Lower leg skin (tissue), 4 donors: ENCODE data around the gene LNX2. TPM values are rescaled to one million over a fixed set of nuclear protein-coding genes. Genes with fewer than 3 reads are reported as not detected.

Experiments used
- DNase-seq, 2 donors: peaks; one replicate each; pipeline ENCODE4 v3.0.0-alpha.2; 2019; ENCODE audit warnings: low spot score in 2 of 2
- H3K4me3 ChIP-seq: fragments of 200-600 bp; sonication (generic); 2 replicates; pipeline ENCODE4 v1.5.1; 2017; ENCODE audit warnings: mild to moderate bottlenecking, low read depth; ENCODE audit not compliant: poor library complexity, severe bottlenecking
- POLR2A ChIP-seq, 2 donors: fragments of 450-650 bp; IDR thresholded peaks; one replicate each; pipeline ENCODE4 v1.6.1; 2016 to 2017; ENCODE audit warnings: antibody characterized with exemption in 2 of 2, mild to moderate bottlenecking in 1 of 2, moderate library complexity in 1 of 2
- WGBS, 2 donors: methylation state at CpG; one replicate each; pipeline ENCODE4 v1.1.5; 2018; 5-methylcytosine and 5-hydroxymethylcytosine counted together
- intact Hi-C: fragments of 100-400 bp; cut with DNase I; formaldehyde crosslinking; loops from one replicate; pipeline ENCODE4 v1.15.0; 2023; ENCODE audit warnings: low total_unique reads
- total RNA-seq, 4 donors: library from RNA; depleted of rRNA; stranded (reverse); fragments of >200 nt; gene quantifications; one replicate each; pipeline ENCODE4 v1.1.0, GENCODE V29; 2016
- TF ChIP-seq, protein P1 (sequence below), 3 donors: fragments of 450-650 bp; IDR thresholded peaks; one replicate each; pipeline ENCODE4 v1.5.1; 2016; ENCODE audit warnings: antibody characterized with exemption in 3 of 3, mild to moderate bottlenecking in 3 of 3, moderate library complexity in 2 of 3

The LNX2 gene
- total RNA-seq, 4 donors from 2014 or later, result 15.8 to 18.2 (median 17.0) TPM

DNA sequence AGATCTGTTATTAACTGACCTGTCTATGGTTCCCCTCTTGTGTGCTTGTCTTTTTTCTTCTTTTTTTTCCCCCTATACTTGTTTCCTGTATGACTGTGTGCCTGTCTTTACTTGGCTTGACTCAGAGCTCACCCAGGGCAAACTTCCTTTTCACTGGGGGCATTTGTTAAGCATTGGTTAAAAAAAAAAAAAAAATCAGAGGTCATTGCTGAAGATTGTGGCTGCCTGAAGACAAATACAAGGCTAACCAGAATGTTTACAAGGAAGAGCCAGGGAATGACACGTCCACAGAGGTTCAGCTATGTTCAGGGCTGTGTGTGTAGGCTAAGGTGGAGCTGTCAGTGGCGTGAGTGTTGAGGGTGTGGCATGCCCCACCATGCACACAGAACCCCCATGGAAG lies 47.1 kb downstream of the LNX2 start:
- no peak for TF ChIP-seq POLR2A (IDR thresholded peaks at IDR 0.05)
- TF ChIP-seq, protein P1, sequence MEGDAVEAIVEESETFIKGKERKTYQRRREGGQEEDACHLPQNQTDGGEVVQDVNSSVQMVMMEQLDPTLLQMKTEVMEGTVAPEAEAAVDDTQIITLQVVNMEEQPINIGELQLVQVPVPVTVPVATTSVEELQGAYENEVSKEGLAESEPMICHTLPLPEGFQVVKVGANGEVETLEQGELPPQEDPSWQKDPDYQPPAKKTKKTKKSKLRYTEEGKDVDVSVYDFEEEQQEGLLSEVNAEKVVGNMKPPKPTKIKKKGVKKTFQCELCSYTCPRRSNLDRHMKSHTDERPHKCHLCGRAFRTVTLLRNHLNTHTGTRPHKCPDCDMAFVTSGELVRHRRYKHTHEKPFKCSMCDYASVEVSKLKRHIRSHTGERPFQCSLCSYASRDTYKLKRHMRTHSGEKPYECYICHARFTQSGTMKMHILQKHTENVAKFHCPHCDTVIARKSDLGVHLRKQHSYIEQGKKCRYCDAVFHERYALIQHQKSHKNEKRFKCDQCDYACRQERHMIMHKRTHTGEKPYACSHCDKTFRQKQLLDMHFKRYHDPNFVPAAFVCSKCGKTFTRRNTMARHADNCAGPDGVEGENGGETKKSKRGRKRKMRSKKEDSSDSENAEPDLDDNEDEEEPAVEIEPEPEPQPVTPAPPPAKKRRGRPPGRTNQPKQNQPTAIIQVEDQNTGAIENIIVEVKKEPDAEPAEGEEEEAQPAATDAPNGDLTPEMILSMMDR (IDR thresholded peaks at IDR 0.05), result no peak
- intact Hi-C loops, result no loop called here
- DNase-seq, result no peak
- 78 to 84% methylated on average over 2 of the region's 2 CpGs for WGBS, 2 donors
- H3K4me3 ChIP-seq, result no peak overlapping the region

DNA sequence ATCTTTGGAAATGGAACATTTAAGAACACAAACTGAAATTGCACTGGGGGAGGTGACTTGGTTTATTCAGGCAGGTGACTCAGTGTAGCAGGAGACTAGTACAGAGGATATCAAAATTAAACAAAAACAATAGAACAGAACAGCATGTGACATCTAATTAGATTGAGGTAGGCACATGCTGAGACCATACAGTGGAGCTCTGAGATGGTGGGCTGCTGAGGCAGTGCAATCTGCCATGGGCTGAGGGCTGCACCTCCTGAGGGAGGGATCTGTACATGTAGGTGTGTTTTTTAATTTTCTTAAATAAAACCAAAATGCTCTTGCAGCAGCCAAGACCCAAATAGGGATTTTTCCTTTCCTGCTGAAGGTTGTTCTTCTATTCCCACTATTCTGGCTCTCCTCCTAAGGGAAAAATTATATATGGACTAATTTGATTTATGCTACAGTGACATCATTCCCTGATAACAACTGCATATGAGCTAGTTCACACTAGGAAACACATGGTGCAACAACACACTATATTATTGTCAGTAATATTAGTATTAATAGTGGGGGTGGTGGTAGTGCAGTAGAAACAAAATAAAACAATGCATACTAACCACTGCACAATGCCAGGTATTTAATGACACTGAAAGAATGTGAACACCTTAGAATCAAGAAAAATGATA lies 48.0 kb downstream of the LNX2 start:
- TF ChIP-seq POLR2A (IDR thresholded peaks at IDR 0.05), result no peak
- TF ChIP-seq, protein P1 (IDR thresholded peaks at IDR 0.05), result no peak
- intact Hi-C loops, result no loop called here
- H3K4me3 ChIP-seq, result no peak overlapping the region
- no peak for DNase-seq

DNA sequence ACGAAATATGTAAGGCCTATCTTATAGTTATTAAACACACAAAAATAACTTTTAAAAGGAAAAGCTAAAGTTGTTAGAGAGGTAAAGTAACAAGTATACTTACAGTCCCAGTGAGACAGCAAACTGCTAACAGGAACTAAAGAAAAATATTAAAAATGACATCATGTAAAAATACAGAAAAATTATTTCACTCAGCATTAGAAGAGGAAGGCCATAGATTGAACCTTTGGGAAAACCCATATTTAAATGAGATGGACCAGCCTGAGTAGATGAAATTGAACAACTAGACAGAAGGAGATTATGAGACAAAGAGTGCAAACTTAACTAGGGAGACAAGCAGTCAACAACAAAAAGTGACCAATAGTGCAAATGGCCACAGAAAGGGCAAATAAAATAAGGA lies 49.4 kb downstream of the LNX2 start:
- no peak for DNase-seq
- 88% methylated on average over 1 of the region's 1 CpG for WGBS, 2 donors
- TF ChIP-seq, protein P1 (IDR thresholded peaks at IDR 0.05), result no peak
- no peak for TF ChIP-seq POLR2A (IDR thresholded peaks at IDR 0.05)
- H3K4me3 ChIP-seq, result no peak overlapping the region
- intact Hi-C loops, result no loop called here

GRCh38 chr13:27569405-27569804 lies 50.9 kb downstream of the LNX2 start:
- TF ChIP-seq POLR2A (IDR thresholded peaks at IDR 0.05), result no peak
- TF ChIP-seq, protein P1 (IDR thresholded peaks at IDR 0.05), result no peak
- WGBS, 2 donors, result 70 to 79% methylated on average over 4 of the region's 4 CpGs
- no peak for DNase-seq
- intact Hi-C loops, result no loop called here
- H3K4me3 ChIP-seq, result no peak overlapping the region

GRCh38 chr13:27565818-27566217 lies 54.5 kb downstream of the LNX2 start:
- 85 to 96% methylated on average over 3 of the region's 3 CpGs for WGBS, 2 donors
- TF ChIP-seq POLR2A (IDR thresholded peaks at IDR 0.05), result no peak
- TF ChIP-seq, protein P1 (IDR thresholded peaks at IDR 0.05), result no peak
- H3K4me3 ChIP-seq, result no peak overlapping the region
- DNase-seq, result no peak
- intact Hi-C loops, result no loop called here

- no peak for DNase-seq
- no peak for TF ChIP-seq POLR2A (IDR thresholded peaks at IDR 0.05)
- TF ChIP-seq, protein P1 (IDR thresholded peaks at IDR 0.05), result no peak
- no peak overlapping the region for H3K4me3 ChIP-seq
- intact Hi-C loops, result no loop called here
- WGBS, 2 donors, result 95 to 97% methylated on average over 11 of the region's 11 CpGs
Measured at GRCh38 chr13:27562457-27562856, 57.9 kb downstream of the LNX2 start.
